C4-2B (cell line): Measurements from ENCODE around the gene ERI3.

Source experiments
- H3K27ac ChIP-seq: fragments of 450-650 bp; 2 replicates; pipeline ENCODE4 v1.5.1; 2017
- CTCF ChIP-seq: fragments of 450-650 bp; conservative IDR thresholded peaks from 2 replicates; pipeline ENCODE4 v1.5.1; 2017; ENCODE audit warnings: mild to moderate bottlenecking
- ZFX ChIP-seq: fragments of 450-650 bp; IDR thresholded peaks from 2 replicates; pipeline ENCODE4 v1.6.1; 2017

Gene ERI3

GRCh38 chr1:44314452-44314851 lies 40.6 kb downstream of the ERI3 start:
- TF ChIP-seq CTCF (no peak), ZFX (no peak)
- no peak overlapping the region for H3K27ac ChIP-seq

GRCh38 chr1:44313265-44313918 lies 41.7 kb downstream of the ERI3 start:
- H3K27ac ChIP-seq: no peak overlapping the region
- TF ChIP-seq CTCF: no peak
- no peak for TF ChIP-seq ZFX

GRCh38 chr1:44312399-44313196 lies 42.5 kb downstream of the ERI3 start:
- no peak overlapping the region for H3K27ac ChIP-seq
- no peak for TF ChIP-seq ZFX
- no peak for TF ChIP-seq CTCF

GRCh38 chr1:44310006-44310405 lies 45.1 kb downstream of the ERI3 start:
- TF ChIP-seq CTCF (no peak), ZFX (no peak)
- H3K27ac ChIP-seq: no peak overlapping the region

- H3K27ac ChIP-seq: no peak overlapping the region
- TF ChIP-seq CTCF (no peak), ZFX (no peak)
These were observed 49.1 kb downstream of the ERI3 start for GRCh38 chr1:44305962-44306422.

GRCh38 chr1:44303532-44303931 lies 51.5 kb downstream of the ERI3 start:
- TF ChIP-seq ZFX (no peak), CTCF (no peak)
- H3K27ac ChIP-seq: no peak overlapping the region

GRCh38 chr1:44302541-44302940 lies 52.5 kb downstream of the ERI3 start:
- H3K27ac ChIP-seq: no peak overlapping the region
- TF ChIP-seq CTCF: no peak
- no peak for TF ChIP-seq ZFX
